HepG2 (cell line): ENCODE results near the gene GNG12. TPM values are rescaled to one million over a fixed set of nuclear protein-coding genes. Genes with fewer than 3 reads are reported as not detected.

Experiments used
- ARNTL ChIP-seq: sonication (generic); formaldehyde crosslinking; IDR thresholded peaks from 2 replicates; pipeline ENCODE4 v1.4.0; 2020; ENCODE audit warnings: mild to moderate bottlenecking, missing genetic modification reagents
- CHD4 ChIP-seq: fragments of 200-600 bp; sonication (generic); IDR thresholded peaks from 2 replicates; pipeline ENCODE4 v1.7.0; 2017; ENCODE audit warnings: mild to moderate bottlenecking, low read length, borderline replicate concordance
- FLYWCH1 ChIP-seq: sonication (generic); formaldehyde crosslinking; IDR thresholded peaks from 2 replicates; pipeline ENCODE4 v1.8.1; 2023; ENCODE audit warnings: mild to moderate bottlenecking, missing genetic modification reagents
- FOSL2 ChIP-seq: sonication (generic); formaldehyde crosslinking; IDR thresholded peaks from 2 replicates; pipeline ENCODE4 v1.4.0; 2020; ENCODE audit warnings: missing genetic modification reagents
- IKZF4 ChIP-seq: sonication (generic); formaldehyde crosslinking; IDR thresholded peaks from 2 replicates; pipeline ENCODE4 v1.5.1; 2020; ENCODE audit warnings: borderline replicate concordance, mild to moderate bottlenecking, low read depth, missing genetic modification reagents; ENCODE audit errors: not compliant biosample characterization
- KAT8 ChIP-seq: IDR thresholded peaks from 2 replicates; pipeline ENCODE4 v1.6.1; 2016; ENCODE audit warnings: missing genetic modification reagents, missing compliant biosample characterization
- KDM5A ChIP-seq: fragments of 200-600 bp; sonication (generic); IDR thresholded peaks from 2 replicates; pipeline ENCODE4 v1.7.0; 2018; ENCODE audit warnings: antibody characterized with exemption, mild to moderate bottlenecking, low read length, borderline replicate concordance
- PAWR ChIP-seq: sonication (generic); formaldehyde crosslinking; IDR thresholded peaks from 2 replicates; pipeline ENCODE4 v1.4.0; 2020; ENCODE audit warnings: missing genetic modification reagents, mild to moderate bottlenecking, borderline replicate concordance
- RCOR2 ChIP-seq: IDR thresholded peaks from 2 replicates; pipeline ENCODE4 v1.6.1; 2016; ENCODE audit warnings: missing biosample characterization, missing genetic modification reagents
- RELA ChIP-seq: sonication (generic); formaldehyde crosslinking; IDR thresholded peaks from 2 replicates; pipeline ENCODE4 v1.4.0; 2020; ENCODE audit warnings: missing genetic modification reagents
- SP2 ChIP-seq: sonication (generic); formaldehyde crosslinking; IDR thresholded peaks from 2 replicates; pipeline ENCODE4 v1.5.1; 2020; ENCODE audit warnings: mild to moderate bottlenecking, missing genetic modification reagents
- YY1 ChIP-seq: IDR thresholded peaks from 2 replicates; pipeline ENCODE4 v1.6.1; 2011; ENCODE audit warnings: low read length, low read depth, moderate library complexity, mild to moderate bottlenecking; ENCODE audit not compliant: insufficient read depth, insufficient replicate concordance
- ZKSCAN5 ChIP-seq: sonication (generic); formaldehyde crosslinking; IDR thresholded peaks from 2 replicates; pipeline ENCODE4 v1.5.1; 2020; ENCODE audit warnings: mild to moderate bottlenecking, missing genetic modification reagents
- ZNF24 ChIP-seq: fragments of 450-650 bp; IDR thresholded peaks from 2 replicates; pipeline ENCODE4 v1.6.1; 2017; ENCODE audit warnings: antibody characterized with exemption, mild to moderate bottlenecking
- ZNF253 ChIP-seq: sonication (generic); formaldehyde crosslinking; IDR thresholded peaks from 2 replicates; pipeline ENCODE4 v1.8.0; 2022; ENCODE audit warnings: mild to moderate bottlenecking, missing genetic modification reagents, borderline replicate concordance
- ZNF274 ChIP-seq: sonication (generic); formaldehyde crosslinking; IDR thresholded peaks from 2 replicates; pipeline ENCODE4 v1.5.1; 2020; ENCODE audit warnings: mild to moderate bottlenecking, missing genetic modification reagents
- ZNF30 ChIP-seq: sonication (generic); formaldehyde crosslinking; IDR thresholded peaks from 2 replicates; pipeline ENCODE4 v1.5.0; 2020; ENCODE audit warnings: mild to moderate bottlenecking, missing genetic modification reagents
- ZNF496 ChIP-seq: sonication (generic); formaldehyde crosslinking; IDR thresholded peaks from 2 replicates; pipeline ENCODE4 v1.8.1; 2023; ENCODE audit warnings: mild to moderate bottlenecking, moderate library complexity, missing genetic modification reagents; ENCODE audit not compliant: insufficient replicate concordance
- ZNF577 ChIP-seq: sonication (generic); formaldehyde crosslinking; IDR thresholded peaks from 2 replicates; pipeline ENCODE4 v1.4.0; 2020; ENCODE audit warnings: mild to moderate bottlenecking, low read depth, missing genetic modification reagents, borderline replicate concordance
- ZNF614 ChIP-seq: IDR thresholded peaks from 2 replicates; pipeline ENCODE4 v1.6.1; 2018; ENCODE audit warnings: missing biosample characterization, missing genetic modification reagents, inconsistent platforms, borderline replicate concordance
- ZNF83 ChIP-seq: sonication (generic); formaldehyde crosslinking; IDR thresholded peaks from 2 replicates; pipeline ENCODE4 v1.4.0; 2020; ENCODE audit warnings: missing genetic modification reagents, mild to moderate bottlenecking, borderline replicate concordance
- polyA plus RNA-seq, 8 experiments: library from polyadenylated mRNA; depleted of rRNA in 3 of 8; stranded (reverse) in 7 of 8; unstranded in 1 of 8; fragments of >200 nt; fragmentation: Illumina TruSeq in 4 of 8; extraction: Trizol in 4 of 8; gene quantifications; 2 replicates each; pipeline versions ENCODE4 v1.2.1 to v1.2.3, GENCODE V29; 2011 to 2016; ENCODE audit warnings: low read depth in 4 of 8, missing spikeins in 1 of 8, mixed read lengths in 1 of 8; ENCODE audit not compliant: insufficient read depth in 1 of 8
- total RNA-seq, 5 experiments: library from RNA; depleted of rRNA; stranded (reverse); fragments of >200 nt; fragmentation: Illumina TruSeq; extraction: Trizol; gene quantifications; 2 replicates each; pipeline ENCODE4 v1.2.3, GENCODE V29; 2016; ENCODE audit warnings: low read depth in 1 of 5
- TF ChIP-seq, protein P1 (sequence below): sonication (generic); formaldehyde crosslinking; IDR thresholded peaks from 2 replicates; pipeline ENCODE4 v1.5.1; 2020; ENCODE audit warnings: missing genetic modification reagents, mild to moderate bottlenecking, borderline replicate concordance
- TF ChIP-seq, protein P2 (sequence below): sonication (generic); formaldehyde crosslinking; IDR thresholded peaks from 2 replicates; pipeline ENCODE4 v1.8.1; 2023; ENCODE audit warnings: mild to moderate bottlenecking, missing genetic modification reagents
- TF ChIP-seq, protein P3 (sequence below): sonication (generic); formaldehyde crosslinking; IDR thresholded peaks from 2 replicates; pipeline ENCODE4 v1.4.0; 2020; ENCODE audit warnings: missing genetic modification reagents

The GNG12 gene
- total and polyA plus RNA-seq, 2 of the 13 experiments (the other 11 are each of a cell fraction or from before 2014, with no cell fraction given), result 0.11 TPM

DNA sequence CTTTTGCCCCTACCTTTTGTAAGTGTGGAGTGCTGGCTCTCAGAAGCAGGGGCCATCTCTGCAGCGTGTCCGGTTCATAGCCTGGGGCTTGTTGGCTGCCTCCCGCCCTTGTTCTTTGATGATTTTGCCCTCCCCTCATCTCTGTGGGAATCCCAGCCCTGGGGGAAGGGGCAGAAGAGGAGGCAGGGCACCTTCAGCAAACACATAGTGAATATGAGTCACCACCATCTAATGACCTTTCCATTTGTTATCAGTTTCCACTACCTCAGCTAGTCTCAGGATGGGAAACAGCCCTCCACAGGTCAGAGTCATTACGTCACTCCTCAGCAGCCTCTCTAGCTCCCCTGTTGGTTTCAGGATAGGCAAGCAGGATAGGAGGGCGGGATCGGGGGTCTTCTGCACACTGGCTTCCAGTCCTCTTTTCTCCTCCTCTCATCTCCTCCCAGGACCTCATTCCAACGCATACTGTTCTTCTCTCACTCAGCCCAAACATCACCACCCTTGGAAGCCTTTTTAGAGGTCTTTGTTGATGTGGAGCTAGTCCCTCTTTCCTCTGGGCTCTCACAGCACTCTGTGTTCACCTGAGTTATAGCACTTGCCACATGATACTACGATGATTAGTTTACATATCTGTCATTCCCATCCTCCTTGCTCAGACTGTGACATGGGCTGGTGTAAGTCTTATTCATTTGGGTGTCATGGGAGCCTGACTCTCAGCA is 132.4 kb downstream of the GNG12 start (continued):
- TF ChIP-seq IKZF4 (CRISPR knock-in tag) (no peak), ZNF24 (peak; percentile 29; the same call in 1 of the 2 replicates), ZNF274 (CRISPR knock-in tag) (no peak), KAT8 (CRISPR knock-in tag) (peak; percentile 70), FLYWCH1 (CRISPR knock-in tag) (no peak), ZNF253 (CRISPR knock-in tag) (no peak), ZNF496 (CRISPR knock-in tag) (no peak), ZNF614 (CRISPR knock-in tag) (peak; percentile 51; the same call in 1 of the 2 replicates), ZNF30 (CRISPR knock-in tag) (no peak), SP2 (no peak), RELA (CRISPR knock-in tag) (0 out of 2 replicates have a peak, but pooled peaks have one; percentile 83), CHD4 (no peak), ZNF83 (CRISPR knock-in tag) (no peak), RCOR2 (peak; percentile 88), KDM5A (no peak), YY1 (peak; percentile 17), ZKSCAN5 (no peak), ZNF577 (no peak), FOSL2 (peak; percentile 99), PAWR (CRISPR knock-in tag) (no peak), ARNTL (CRISPR knock-in tag) (no peak; the same call in 1 of the 2 replicates)
- TF ChIP-seq, protein P1, sequence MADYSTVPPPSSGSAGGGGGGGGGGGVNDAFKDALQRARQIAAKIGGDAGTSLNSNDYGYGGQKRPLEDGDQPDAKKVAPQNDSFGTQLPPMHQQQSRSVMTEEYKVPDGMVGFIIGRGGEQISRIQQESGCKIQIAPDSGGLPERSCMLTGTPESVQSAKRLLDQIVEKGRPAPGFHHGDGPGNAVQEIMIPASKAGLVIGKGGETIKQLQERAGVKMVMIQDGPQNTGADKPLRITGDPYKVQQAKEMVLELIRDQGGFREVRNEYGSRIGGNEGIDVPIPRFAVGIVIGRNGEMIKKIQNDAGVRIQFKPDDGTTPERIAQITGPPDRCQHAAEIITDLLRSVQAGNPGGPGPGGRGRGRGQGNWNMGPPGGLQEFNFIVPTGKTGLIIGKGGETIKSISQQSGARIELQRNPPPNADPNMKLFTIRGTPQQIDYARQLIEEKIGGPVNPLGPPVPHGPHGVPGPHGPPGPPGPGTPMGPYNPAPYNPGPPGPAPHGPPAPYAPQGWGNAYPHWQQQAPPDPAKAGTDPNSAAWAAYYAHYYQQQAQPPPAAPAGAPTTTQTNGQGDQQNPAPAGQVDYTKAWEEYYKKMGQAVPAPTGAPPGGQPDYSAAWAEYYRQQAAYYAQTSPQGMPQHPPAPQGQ, result no peak
- TF ChIP-seq, protein P2, sequence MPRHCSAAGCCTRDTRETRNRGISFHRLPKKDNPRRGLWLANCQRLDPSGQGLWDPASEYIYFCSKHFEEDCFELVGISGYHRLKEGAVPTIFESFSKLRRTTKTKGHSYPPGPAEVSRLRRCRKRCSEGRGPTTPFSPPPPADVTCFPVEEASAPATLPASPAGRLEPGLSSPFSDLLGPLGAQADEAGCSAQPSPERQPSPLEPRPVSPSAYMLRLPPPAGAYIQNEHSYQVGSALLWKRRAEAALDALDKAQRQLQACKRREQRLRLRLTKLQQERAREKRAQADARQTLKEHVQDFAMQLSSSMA (CRISPR knock-in tag), result no peak
- TF ChIP-seq, protein P3, sequence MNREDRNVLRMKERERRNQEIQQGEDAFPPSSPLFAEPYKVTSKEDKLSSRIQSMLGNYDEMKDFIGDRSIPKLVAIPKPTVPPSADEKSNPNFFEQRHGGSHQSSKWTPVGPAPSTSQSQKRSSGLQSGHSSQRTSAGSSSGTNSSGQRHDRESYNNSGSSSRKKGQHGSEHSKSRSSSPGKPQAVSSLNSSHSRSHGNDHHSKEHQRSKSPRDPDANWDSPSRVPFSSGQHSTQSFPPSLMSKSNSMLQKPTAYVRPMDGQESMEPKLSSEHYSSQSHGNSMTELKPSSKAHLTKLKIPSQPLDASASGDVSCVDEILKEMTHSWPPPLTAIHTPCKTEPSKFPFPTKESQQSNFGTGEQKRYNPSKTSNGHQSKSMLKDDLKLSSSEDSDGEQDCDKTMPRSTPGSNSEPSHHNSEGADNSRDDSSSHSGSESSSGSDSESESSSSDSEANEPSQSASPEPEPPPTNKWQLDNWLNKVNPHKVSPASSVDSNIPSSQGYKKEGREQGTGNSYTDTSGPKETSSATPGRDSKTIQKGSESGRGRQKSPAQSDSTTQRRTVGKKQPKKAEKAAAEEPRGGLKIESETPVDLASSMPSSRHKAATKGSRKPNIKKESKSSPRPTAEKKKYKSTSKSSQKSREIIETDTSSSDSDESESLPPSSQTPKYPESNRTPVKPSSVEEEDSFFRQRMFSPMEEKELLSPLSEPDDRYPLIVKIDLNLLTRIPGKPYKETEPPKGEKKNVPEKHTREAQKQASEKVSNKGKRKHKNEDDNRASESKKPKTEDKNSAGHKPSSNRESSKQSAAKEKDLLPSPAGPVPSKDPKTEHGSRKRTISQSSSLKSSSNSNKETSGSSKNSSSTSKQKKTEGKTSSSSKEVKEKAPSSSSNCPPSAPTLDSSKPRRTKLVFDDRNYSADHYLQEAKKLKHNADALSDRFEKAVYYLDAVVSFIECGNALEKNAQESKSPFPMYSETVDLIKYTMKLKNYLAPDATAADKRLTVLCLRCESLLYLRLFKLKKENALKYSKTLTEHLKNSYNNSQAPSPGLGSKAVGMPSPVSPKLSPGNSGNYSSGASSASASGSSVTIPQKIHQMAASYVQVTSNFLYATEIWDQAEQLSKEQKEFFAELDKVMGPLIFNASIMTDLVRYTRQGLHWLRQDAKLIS (CRISPR knock-in tag), result no peak
